ENCODE results near the gene METTL2A. TPM values are rescaled to one million over a fixed set of nuclear protein-coding genes. Genes with fewer than 3 reads are reported as not detected.
"Not testable (repeated sequence)": the region's sequence is repeated elsewhere in the genome, so short reads cannot be mapped to it uniquely, and the experiment has no call there.

Gene METTL2A
- total RNA-seq, 2 experiments from 2014 or later = 17.7 to 17.8 TPM

- H3K27ac Mint-ChIP-seq; H3K9me3 Mint-ChIP-seq; ATAC-seq (ENCODE audit: low read depth); DNase-seq; H3K4me3 Mint-ChIP-seq; H3K4me1 Mint-ChIP-seq; H3K36me3 Mint-ChIP-seq; H3K27me3 Mint-ChIP-seq; POLR2A ChIA-PET: not testable (repeated sequence)
These were observed 29.3 kb downstream of the METTL2A start for GRCh38 chr17:62453041-62453440.

DNA sequence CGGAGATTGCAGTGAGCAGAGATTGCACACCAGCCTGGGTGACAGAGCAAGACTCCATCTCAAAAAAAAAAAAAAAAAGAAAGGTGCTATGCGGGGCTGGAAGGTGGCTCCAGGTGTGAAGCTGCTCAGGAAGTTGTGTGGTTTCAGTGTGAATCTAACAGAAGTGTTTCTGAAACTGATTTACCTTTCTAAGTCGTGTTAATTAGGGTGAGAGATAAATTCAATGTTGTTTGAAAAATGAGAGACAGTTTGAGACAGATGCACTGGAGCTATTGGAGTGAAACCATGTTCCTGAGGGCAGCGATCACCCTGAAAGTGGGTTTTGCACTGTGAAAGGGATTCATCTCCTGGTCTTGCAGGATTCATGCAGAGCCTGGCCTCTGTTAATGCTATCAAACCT is 30.0 kb downstream of the METTL2A start:
- H3K27me3 Mint-ChIP-seq; H3K9me3 Mint-ChIP-seq; H3K4me3 Mint-ChIP-seq; H3K36me3 Mint-ChIP-seq; DNase-seq; H3K27ac Mint-ChIP-seq; ATAC-seq (ENCODE audit: low read depth); POLR2A ChIA-PET; H3K4me1 Mint-ChIP-seq: not testable (repeated sequence)

DNA sequence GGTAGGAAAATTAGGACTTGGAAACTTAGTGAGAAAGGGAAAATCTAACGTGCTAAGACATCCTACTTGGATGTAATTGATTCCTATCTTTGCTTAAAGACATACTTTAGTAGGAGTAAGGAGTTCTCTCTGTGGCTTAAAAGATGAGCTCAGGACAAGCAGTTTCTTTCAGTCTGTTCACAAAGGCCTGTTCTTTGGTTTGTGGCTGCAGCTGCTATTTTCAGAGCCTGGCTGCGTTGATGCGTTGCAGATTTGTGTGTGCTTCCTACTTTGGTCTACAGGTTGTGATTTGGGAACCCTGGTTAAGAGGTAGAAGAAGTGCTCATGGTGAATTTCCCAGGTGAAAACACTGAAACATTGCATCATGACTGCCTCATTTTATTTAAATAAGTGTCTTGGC is 30.4 kb downstream of the METTL2A start:
- H3K9me3 Mint-ChIP-seq; H3K4me3 Mint-ChIP-seq; DNase-seq; H3K36me3 Mint-ChIP-seq; H3K4me1 Mint-ChIP-seq; H3K27me3 Mint-ChIP-seq; H3K27ac Mint-ChIP-seq; POLR2A ChIA-PET; ATAC-seq (ENCODE audit: low read depth): not testable (repeated sequence)

- DNase-seq = no peak
- Mint-ChIP-seq H3K27me3 (no peaks in the 10 kb centered on the region), H3K4me1 (peaks cover 8% of the 10 kb centered on the region), H3K4me3 (no peak overlapping the region), H3K27ac (no peak overlapping the region), H3K36me3 (peaks cover 3% of the 10 kb centered on the region), H3K9me3 (no peaks in the 10 kb centered on the region)
- POLR2A ChIA-PET = no interaction called here
- ATAC-seq (ENCODE audit: low read depth) = no peak
These were observed 32.3 kb downstream of the METTL2A start for GRCh38 chr17:62456016-62456415.

DNA sequence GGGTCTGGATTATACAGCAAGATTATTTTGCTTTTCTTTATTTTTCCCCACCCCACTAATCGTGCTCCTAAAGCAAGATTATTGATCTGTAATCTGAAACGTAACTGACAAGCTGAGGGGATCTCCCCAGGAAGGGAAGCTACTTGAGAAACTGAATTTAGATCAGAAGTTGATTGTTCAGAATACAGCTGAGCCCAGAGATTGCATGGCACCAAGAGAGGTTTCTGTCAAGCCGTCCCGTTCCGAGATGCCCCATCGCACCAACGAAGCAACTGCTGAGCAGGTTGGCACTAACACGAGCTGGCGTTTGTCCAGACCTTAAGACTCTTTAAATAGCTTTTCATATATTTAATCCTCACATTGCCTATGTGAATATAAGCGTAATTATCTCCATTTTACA is 34.8 kb downstream of the METTL2A start:
- H3K36me3 Mint-ChIP-seq; DNase-seq; H3K27me3 Mint-ChIP-seq; H3K27ac Mint-ChIP-seq; ATAC-seq (ENCODE audit: low read depth); POLR2A ChIA-PET; H3K9me3 Mint-ChIP-seq; H3K4me1 Mint-ChIP-seq; H3K4me3 Mint-ChIP-seq: not testable (repeated sequence)

DNA sequence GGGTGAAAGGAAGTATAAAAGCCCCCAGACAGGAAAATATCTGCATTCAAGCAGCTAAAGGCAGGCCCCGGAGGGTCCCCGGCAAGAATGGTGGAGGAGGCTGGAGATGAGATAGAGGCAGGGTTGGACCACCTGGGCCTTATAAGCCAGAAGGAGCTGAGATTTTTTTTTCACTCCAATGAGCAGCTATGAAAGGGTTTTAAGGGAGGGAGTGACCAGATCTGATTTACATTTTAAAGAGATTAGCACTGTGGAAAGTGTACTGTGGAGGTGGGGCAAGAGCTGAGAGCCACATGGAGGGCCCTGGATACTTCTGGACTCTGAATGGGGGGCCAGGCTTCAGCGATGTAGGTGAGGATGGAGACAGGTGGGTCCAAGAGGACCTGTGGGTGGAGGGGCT is 40.7 kb downstream of the METTL2A start:
- H3K9me3 Mint-ChIP-seq = not testable (repeated sequence)

DNA sequence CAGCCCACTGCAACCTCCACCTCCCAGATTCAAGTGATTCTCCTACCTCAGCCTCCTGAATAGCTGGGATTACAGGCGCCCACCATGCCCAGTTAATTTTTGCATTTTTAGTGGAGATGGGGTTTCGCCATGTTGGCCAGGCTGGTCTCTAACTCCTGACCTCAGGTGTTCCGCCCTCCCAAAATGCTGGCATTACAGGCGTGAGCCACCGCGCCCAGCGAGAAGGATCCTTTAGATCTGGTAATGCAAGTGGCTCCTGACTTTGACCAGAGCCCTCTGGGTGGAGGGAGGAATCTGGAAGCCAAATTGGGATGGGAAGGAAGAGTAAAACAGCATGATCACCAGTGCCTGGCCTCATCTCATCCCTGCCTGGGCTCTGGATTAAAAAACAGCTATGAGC is 41.6 kb downstream of the METTL2A start:
- H3K9me3 Mint-ChIP-seq; DNase-seq; ATAC-seq (ENCODE audit: low read depth); POLR2A ChIA-PET; H3K4me1 Mint-ChIP-seq; H3K4me3 Mint-ChIP-seq; H3K36me3 Mint-ChIP-seq; H3K27ac Mint-ChIP-seq; H3K27me3 Mint-ChIP-seq: not testable (repeated sequence)

More for the DNA sequence above, 40.7 kb downstream of the METTL2A start:
- H3K27me3 Mint-ChIP-seq; ATAC-seq (ENCODE audit: low read depth); H3K4me1 Mint-ChIP-seq; DNase-seq; H3K27ac Mint-ChIP-seq; POLR2A ChIA-PET; H3K4me3 Mint-ChIP-seq; H3K36me3 Mint-ChIP-seq: not testable (repeated sequence)

DNA sequence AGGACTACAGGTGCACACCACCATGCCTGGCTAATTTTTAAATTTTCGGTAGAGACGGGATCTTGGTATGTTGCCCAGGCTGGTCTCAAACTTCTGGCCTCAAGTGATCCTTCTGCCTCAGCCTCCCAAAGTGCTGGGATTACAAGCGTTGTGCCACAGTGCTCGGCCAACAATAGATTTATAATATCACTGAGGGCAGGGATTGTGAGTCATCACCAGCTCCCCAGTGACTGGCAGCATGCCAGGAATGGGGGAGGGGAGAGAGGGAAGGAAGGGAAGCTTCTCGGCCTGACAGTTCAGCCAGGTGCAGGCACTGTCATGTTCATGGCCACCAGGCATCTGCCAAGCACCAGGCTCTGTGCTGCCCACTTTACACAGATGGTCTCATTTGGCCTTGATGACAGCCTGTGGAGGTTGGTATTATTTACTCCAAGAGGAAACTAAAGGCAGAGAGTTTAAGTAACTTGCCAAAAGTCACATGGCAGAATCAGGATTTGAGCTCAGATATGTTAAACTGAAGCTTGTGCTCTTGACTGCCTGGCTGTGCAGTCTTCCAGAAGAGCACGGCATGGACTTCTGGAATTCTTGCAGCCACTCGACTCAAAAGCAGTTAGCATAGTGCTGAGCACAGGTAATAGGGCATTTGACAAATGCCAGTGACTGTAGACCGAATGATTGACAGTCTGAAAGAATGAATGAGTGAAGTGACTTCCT is 47.1 kb downstream of the METTL2A start:
- H3K9me3 Mint-ChIP-seq, H3K36me3 Mint-ChIP-seq, H3K4me3 Mint-ChIP-seq, POLR2A ChIA-PET, H3K4me1 Mint-ChIP-seq, H3K27me3 Mint-ChIP-seq: not testable (repeated sequence)
- H3K27ac Mint-ChIP-seq = peak overlapping the region; percentile 28
- ATAC-seq (ENCODE audit: low read depth) (peak; percentile 47), DNase-seq (peak; percentile 49)

DNA sequence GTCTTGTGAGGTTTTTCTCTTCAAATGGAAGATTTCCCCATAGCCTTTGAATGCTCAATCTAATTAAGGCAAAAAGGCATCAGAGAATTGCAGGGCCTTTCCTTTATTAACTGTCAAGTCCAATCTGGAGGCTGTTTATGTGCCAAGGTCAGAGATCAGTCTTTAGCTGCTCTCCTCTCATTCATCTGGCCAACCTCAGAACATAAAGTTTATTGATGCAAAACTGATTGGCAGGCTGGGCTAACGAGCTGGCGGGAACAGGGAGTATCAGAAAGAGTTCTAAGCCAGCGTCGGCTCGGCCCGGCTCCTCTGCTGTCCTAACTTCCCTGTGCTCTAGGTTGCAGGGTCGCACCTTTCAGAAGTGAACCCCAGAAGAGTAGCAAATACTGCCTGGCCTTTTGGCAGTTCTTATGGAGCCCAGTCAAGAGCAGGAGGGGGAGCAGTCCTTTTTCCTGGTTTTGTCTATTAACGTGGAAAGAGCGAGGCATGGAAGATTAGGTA is 47.7 kb downstream of the METTL2A start:
- H3K4me3 Mint-ChIP-seq; H3K27ac Mint-ChIP-seq; ATAC-seq (ENCODE audit: low read depth); H3K27me3 Mint-ChIP-seq; H3K9me3 Mint-ChIP-seq; DNase-seq; H3K36me3 Mint-ChIP-seq; H3K4me1 Mint-ChIP-seq; POLR2A ChIA-PET: not testable (repeated sequence)

GRCh38 chr17:62473030-62473982 is 49.6 kb downstream of the METTL2A start:
- H3K27ac Mint-ChIP-seq; DNase-seq; POLR2A ChIA-PET; H3K36me3 Mint-ChIP-seq; ATAC-seq (ENCODE audit: low read depth); H3K27me3 Mint-ChIP-seq; H3K4me3 Mint-ChIP-seq; H3K4me1 Mint-ChIP-seq; H3K9me3 Mint-ChIP-seq: not testable (repeated sequence)

GRCh38 chr17:62477111-62477510 is 53.4 kb downstream of the METTL2A start:
- POLR2A ChIA-PET; H3K27me3 Mint-ChIP-seq; H3K9me3 Mint-ChIP-seq; DNase-seq; H3K36me3 Mint-ChIP-seq; ATAC-seq (ENCODE audit: low read depth): not testable (repeated sequence)
- peaks cover 17% of the 10 kb centered on the region for H3K4me1 Mint-ChIP-seq
- peak overlapping the region; percentile 73 for H3K27ac Mint-ChIP-seq
- H3K4me3 Mint-ChIP-seq = peak overlapping the region; percentile 81

DNA sequence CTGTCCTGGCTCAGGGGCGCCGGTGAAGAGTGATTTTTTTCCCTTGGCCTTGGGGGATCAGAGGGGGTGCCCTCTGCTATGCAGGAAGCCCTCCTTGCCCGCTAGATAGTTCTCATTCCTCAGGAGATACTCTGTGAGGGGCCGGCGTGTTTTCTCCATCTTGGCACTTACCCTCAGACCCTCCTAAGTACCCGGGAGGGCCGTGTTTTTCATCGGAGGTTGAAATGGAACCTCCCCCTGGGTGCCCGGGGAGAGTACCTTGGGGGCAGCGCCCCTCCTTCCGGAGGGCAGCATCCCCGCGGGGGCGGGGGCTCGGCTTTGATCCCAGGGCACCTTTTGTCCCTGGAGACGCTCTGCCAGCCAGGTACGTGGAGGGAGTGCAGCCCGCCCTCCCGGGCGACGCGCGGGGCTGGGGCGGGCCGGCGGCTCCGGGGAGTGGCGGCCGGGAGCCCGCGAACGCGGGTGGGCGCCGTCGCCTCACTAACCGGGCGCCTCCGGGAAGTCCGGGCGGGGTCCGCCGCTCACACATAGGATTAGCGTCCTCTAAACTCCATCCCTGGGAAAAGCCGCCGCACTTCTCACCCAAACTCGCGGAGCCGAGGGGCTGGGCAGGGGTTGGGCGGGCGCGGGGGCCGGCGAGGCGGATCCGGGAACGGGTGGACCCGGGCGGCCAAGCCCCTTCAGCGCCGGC is 54.2 kb downstream of the METTL2A start:
- peak; percentile 66 for DNase-seq
- not testable (repeated sequence) for H3K36me3 Mint-ChIP-seq
- peak; percentile 25 for ATAC-seq (ENCODE audit: low read depth)

GRCh38 chr17:62478424-62478879 is 54.8 kb downstream of the METTL2A start, which contains the start of gene TLK2:
TSS of gene TLK2 (plus strand) at chr17:62478825. CDS start at chr17:62481126, 2,301 bp downstream.
- H3K27ac Mint-ChIP-seq = peak within 1 kb of the TSS; percentile 93
- H3K9me3 Mint-ChIP-seq = no peaks in the 10 kb centered on the region
- H3K4me3 Mint-ChIP-seq = peak within 1 kb of the TSS; percentile 93
- POLR2A ChIA-PET = no interaction called here
- ATAC-seq (ENCODE audit: low read depth) = peak; percentile 78
- peaks cover 6% of the 10 kb centered on the region for H3K36me3 Mint-ChIP-seq
- H3K27me3 Mint-ChIP-seq = no peaks in the 10 kb centered on the region
- DNase-seq = peak; percentile 86
- H3K4me1 Mint-ChIP-seq = peaks cover 23% of the 10 kb centered on the region

More for the DNA sequence above, 54.2 kb downstream of the METTL2A start:
- POLR2A ChIA-PET, H3K27me3 Mint-ChIP-seq, H3K9me3 Mint-ChIP-seq: not testable (repeated sequence)
- peak overlapping the region; percentile 73 for H3K27ac Mint-ChIP-seq
- peaks cover 21% of the 10 kb centered on the region for H3K4me1 Mint-ChIP-seq
- H3K4me3 Mint-ChIP-seq = peak overlapping the region; percentile 81

Data from activated naive CD8-positive, alpha-beta T cell treated with anti-CD3 and anti-CD28 coated beads, Interleukin-2, amount 10 ng/mL, durations not matched to agents 7 days and 5 days (primary cell).